Measurements from ENCODE around the gene CEP250. TPM values are rescaled to one million over a fixed set of nuclear protein-coding genes. Genes with fewer than 3 reads are reported as not detected.

CEP250 gene
- total RNA-seq, 4 donors from 2014 or later = 26.1 to 121 (median 38.3) TPM

DNA sequence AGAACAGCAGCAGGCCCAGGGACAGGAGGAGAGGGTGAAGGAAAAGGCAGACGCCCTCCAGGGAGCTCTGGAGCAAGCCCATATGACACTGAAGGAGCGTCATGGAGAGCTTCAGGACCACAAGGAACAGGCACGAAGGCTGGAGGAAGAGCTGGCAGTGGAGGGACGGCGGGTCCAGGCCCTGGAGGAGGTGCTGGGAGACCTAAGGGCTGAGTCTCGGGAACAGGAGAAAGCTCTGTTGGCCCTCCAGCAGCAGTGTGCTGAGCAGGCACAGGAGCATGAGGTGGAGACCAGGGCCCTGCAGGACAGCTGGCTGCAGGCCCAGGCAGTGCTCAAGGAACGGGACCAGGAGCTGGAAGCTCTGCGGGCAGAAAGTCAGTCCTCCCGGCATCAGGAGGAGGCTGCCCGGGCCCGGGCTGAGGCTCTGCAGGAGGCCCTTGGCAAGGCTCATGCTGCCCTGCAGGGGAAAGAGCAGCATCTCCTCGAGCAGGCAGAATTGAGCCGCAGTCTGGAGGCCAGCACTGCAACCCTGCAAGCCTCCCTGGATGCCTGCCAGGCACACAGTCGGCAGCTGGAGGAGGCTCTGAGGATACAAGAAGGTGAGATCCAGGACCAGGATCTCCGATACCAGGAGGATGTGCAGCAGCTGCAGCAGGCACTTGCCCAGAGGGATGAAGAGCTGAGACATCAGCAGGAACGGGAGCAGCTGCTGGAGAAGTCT, 48.6 kb downstream of the CEP250 start:
- peaks cover 0 to 71% (median 0%) of the 10 kb centered on the region in 3 donors for H3K36me3 ChIP-seq

DNA sequence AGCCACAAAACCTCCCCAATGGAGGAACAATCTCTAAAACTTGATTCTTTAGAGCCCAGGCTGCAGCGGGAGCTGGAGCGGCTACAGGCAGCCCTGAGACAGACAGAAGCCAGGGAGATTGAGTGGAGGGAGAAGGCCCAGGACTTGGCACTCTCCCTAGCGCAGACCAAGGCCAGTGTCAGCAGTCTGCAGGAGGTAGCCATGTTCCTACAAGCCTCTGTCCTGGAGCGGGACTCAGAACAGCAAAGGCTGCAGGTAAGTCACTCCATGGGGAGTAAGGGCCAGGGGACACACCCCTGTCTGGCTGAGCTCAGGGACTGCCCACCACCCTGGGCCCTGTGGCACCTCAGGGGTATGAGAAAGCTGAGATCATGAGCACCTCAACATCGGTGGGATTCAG, 49.4 kb downstream of the CEP250 start:
- Histone ChIP-seq H3K4me1 (peaks cover 0 to 8% (median 0%) of the 10 kb centered on the region in 4 donors), H3K27ac (no peak overlapping the region), H3K27me3 (no peaks in the 10 kb centered on the region), H3K4me3 (no peak overlapping the region), H3K9me3 (no peaks in the 10 kb centered on the region), H3K36me3 (peaks cover 0 to 71% (median 0%) of the 10 kb centered on the region in 3 donors)
- no peak for TF ChIP-seq POLR2A (IDR thresholded peaks at IDR 0.05)
- TF ChIP-seq, protein P1, sequence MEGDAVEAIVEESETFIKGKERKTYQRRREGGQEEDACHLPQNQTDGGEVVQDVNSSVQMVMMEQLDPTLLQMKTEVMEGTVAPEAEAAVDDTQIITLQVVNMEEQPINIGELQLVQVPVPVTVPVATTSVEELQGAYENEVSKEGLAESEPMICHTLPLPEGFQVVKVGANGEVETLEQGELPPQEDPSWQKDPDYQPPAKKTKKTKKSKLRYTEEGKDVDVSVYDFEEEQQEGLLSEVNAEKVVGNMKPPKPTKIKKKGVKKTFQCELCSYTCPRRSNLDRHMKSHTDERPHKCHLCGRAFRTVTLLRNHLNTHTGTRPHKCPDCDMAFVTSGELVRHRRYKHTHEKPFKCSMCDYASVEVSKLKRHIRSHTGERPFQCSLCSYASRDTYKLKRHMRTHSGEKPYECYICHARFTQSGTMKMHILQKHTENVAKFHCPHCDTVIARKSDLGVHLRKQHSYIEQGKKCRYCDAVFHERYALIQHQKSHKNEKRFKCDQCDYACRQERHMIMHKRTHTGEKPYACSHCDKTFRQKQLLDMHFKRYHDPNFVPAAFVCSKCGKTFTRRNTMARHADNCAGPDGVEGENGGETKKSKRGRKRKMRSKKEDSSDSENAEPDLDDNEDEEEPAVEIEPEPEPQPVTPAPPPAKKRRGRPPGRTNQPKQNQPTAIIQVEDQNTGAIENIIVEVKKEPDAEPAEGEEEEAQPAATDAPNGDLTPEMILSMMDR (IDR thresholded peaks at IDR 0.05) = no peak
- no peak for DNase-seq

More for the DNA sequence above, 48.6 kb downstream of the CEP250 start:
- no peaks in the 10 kb centered on the region for H3K27me3 ChIP-seq
- H3K4me1 ChIP-seq = peaks cover 0 to 8% (median 0%) of the 10 kb centered on the region in 4 donors
- H3K4me3 ChIP-seq = no peak overlapping the region
- H3K9me3 ChIP-seq = no peaks in the 10 kb centered on the region
- no peak for DNase-seq
- H3K27ac ChIP-seq = no peak overlapping the region
- TF ChIP-seq, protein P1 (IDR thresholded peaks at IDR 0.05) = no peak
- no peak for TF ChIP-seq POLR2A (IDR thresholded peaks at IDR 0.05)

DNA sequence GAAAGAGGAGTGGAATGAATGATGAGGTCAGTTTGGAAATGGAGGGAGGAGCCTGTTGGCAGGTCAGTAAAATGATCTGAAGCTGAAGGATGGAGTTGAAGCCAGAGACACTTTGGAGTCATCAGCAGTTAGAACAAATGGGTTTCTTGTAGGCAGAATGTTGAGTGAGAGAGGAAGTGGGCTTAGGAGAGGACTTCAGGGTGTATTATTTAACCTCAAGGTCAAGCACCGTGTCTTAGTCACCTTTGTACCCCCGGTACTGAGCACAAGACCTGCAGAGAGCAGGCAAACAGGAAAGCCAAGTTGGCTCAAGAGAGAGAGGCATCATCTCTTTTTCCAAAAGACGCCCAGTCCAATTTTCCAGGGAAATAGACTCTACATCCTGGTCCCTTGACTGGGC, 50.8 kb downstream of the CEP250 start:
- TF ChIP-seq, protein P1 (IDR thresholded peaks at IDR 0.05) = no peak
- TF ChIP-seq POLR2A (IDR thresholded peaks at IDR 0.05) = no peak
- peak overlapping the region in 1 of 4 donors; percentile 8 for H3K27ac ChIP-seq
- DNase-seq = no peak
- no peak overlapping the region for H3K4me3 ChIP-seq
- peaks cover 0 to 72% (median 0%) of the 10 kb centered on the region in 3 donors for H3K36me3 ChIP-seq
- no peaks in the 10 kb centered on the region for H3K9me3 ChIP-seq
- H3K27me3 ChIP-seq = no peaks in the 10 kb centered on the region
- peaks cover 0 to 8% (median 0%) of the 10 kb centered on the region in 4 donors for H3K4me1 ChIP-seq

DNA sequence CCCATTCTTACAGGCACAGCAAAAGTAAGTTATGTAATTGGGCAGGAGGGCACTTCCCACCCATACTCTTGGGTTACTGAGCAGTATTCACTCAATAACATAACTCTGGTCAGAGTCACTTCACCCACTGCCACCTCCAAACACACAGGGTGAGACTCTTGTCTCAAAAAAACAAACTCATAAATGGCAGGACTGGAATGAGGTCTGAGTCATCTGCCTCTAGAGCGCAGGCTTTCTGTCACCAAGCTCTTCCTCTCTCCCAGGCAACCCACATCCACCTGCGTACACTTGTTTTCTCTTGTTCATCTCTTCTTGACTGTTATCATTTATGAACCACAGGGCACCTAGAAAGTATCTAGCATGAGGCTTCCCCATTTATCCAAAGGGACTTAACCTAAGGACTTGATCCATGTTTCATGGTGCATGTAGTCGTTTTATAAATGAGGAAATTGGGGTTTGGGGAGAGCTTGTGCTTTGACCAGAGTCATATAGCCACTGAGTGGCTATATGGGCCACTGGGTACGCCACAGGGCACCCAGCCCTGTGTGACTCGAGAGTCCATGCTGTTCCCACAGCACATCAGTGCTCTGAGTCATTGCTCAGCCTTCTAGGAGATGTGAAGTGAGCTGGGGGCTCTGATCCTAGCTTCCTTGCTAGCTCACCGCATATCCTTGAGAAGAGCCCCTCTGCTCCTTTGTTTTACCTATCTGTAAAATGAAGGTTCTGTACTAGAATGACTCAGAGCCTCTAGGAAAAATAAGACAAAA, 51.7 kb downstream of the CEP250 start:
- Histone ChIP-seq H3K36me3 (peaks cover 0 to 72% (median 0%) of the 10 kb centered on the region in 3 donors), H3K27me3 (no peaks in the 10 kb centered on the region), H3K9me3 (no peaks in the 10 kb centered on the region), H3K4me1 (peaks cover 0 to 8% (median 0%) of the 10 kb centered on the region in 4 donors), H3K4me3 (no peak overlapping the region), H3K27ac (peak overlapping the region in 1 of 4 donors; percentile 8)
- DNase-seq = no peak
- TF ChIP-seq, protein P1 (IDR thresholded peaks at IDR 0.05) = no peak
- TF ChIP-seq POLR2A (IDR thresholded peaks at IDR 0.05) = no peak

- peak in 1 of 3 donors; percentile 37 for DNase-seq
- no peaks in the 10 kb centered on the region for H3K9me3 ChIP-seq
- H3K4me1 ChIP-seq = peaks cover 0 to 8% (median 0%) of the 10 kb centered on the region in 4 donors
- no peak overlapping the region for H3K4me3 ChIP-seq
- H3K36me3 ChIP-seq = peaks cover 0 to 57% (median 0%) of the 10 kb centered on the region in 3 donors
- no peak overlapping the region for H3K27ac ChIP-seq
- TF ChIP-seq, protein P1 (IDR thresholded peaks at IDR 0.05) = no peak
- TF ChIP-seq POLR2A (IDR thresholded peaks at IDR 0.05) = no peak
- H3K27me3 ChIP-seq = no peaks in the 10 kb centered on the region
These were observed 53.3 kb downstream of the CEP250 start for GRCh38 chr20:35508493-35509218.

Data from Peyer's patch (tissue), 4 donors.